ENCODE results near the gene SETDB2. TPM values are rescaled to one million over a fixed set of nuclear protein-coding genes. Genes with fewer than 3 reads are reported as not detected.

The SETDB2 gene
- total RNA-seq, 1 donor, result 16.4 TPM

DNA sequence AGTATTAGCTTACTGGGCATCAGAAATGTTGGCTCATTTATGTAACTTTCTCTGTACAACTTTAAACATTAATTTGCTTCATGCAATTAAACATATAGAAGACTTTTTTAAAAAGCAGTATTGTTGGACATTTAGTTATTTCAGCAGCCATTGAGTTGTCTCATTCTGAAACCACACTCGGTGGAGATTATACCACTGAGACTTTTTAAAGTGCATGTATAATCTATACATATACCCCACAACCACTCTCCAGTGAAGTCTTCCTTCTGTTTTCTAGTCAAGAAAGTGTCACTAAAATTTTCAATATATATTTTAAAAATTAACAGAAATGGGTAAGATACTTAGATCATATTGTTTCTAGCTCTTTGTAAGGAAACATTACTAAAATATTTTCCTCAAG, 15.5 kb downstream of the SETDB2 start:
- TF ChIP-seq, protein P1, sequence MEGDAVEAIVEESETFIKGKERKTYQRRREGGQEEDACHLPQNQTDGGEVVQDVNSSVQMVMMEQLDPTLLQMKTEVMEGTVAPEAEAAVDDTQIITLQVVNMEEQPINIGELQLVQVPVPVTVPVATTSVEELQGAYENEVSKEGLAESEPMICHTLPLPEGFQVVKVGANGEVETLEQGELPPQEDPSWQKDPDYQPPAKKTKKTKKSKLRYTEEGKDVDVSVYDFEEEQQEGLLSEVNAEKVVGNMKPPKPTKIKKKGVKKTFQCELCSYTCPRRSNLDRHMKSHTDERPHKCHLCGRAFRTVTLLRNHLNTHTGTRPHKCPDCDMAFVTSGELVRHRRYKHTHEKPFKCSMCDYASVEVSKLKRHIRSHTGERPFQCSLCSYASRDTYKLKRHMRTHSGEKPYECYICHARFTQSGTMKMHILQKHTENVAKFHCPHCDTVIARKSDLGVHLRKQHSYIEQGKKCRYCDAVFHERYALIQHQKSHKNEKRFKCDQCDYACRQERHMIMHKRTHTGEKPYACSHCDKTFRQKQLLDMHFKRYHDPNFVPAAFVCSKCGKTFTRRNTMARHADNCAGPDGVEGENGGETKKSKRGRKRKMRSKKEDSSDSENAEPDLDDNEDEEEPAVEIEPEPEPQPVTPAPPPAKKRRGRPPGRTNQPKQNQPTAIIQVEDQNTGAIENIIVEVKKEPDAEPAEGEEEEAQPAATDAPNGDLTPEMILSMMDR (IDR thresholded peaks at IDR 0.05; ENCODE audit: insufficient read depth, low read depth, low read length), result no peak
- no peak for DNase-seq (ENCODE audit: low read depth)
- no peak overlapping the region for H3K4me3 ChIP-seq (ENCODE audit: low read depth, low read length)

DNA sequence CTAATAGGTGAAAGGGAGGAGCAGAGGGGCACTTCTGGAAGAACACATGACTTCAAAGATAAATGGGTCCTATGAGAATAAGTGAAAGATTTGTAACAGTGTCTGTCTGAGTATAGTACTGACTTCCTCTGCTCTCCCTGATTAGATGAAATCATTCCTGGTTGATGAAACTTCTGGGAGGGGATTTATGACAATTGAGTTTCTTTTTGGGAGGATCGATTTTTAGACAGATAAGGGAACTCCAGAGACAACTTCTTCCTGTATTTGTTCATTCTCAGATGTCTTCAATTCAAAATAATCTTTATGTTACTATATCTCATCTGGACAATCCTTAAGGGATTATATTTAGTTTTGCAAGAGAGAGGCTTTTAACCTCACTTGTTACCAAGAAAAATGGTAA, 20.0 kb downstream of the SETDB2 start:
- TF ChIP-seq, protein P1 (IDR thresholded peaks at IDR 0.05; ENCODE audit: insufficient read depth, low read depth, low read length), result no peak
- no peak overlapping the region for H3K4me3 ChIP-seq (ENCODE audit: low read depth, low read length)
- DNase-seq (ENCODE audit: low read depth), result peak; percentile 59

- peak; percentile 81 for DNase-seq (ENCODE audit: low read depth)
- no peak overlapping the region for H3K4me3 ChIP-seq (ENCODE audit: low read depth, low read length)
- TF ChIP-seq, protein P1 (IDR thresholded peaks at IDR 0.05; ENCODE audit: insufficient read depth, low read depth, low read length), result no peak
These were observed 20.7 kb downstream of the SETDB2 start for GRCh38 chr13:49464621-49465325.

GRCh38 chr13:49466292-49466838, 22.3 kb downstream of the SETDB2 start:
- H3K4me3 ChIP-seq (ENCODE audit: low read depth, low read length), result no peak overlapping the region
- DNase-seq (ENCODE audit: low read depth), result no peak
- TF ChIP-seq, protein P1 (IDR thresholded peaks at IDR 0.05; ENCODE audit: insufficient read depth, low read depth, low read length), result no peak

GRCh38 chr13:49472186-49472585, 28.1 kb downstream of the SETDB2 start:
- DNase-seq (ENCODE audit: low read depth), result no peak
- no peak overlapping the region for H3K4me3 ChIP-seq (ENCODE audit: low read depth, low read length)
- TF ChIP-seq, protein P1 (IDR thresholded peaks at IDR 0.05; ENCODE audit: insufficient read depth, low read depth, low read length), result no peak

DNA sequence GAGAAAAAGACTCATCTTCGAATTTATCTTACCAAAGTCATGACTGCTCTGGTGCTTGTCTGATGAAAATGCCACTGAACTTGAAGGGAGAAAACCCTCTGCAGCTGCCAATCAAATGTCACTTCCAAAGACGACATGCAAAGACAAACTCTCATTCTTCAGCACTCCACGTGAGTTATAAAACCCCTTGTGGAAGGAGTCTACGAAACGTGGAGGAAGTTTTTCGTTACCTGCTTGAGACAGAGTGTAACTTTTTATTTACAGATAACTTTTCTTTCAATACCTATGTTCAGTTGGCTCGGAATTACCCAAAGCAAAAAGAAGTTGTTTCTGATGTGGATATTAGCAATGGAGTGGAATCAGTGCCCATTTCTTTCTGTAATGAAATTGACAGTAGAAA, 32.5 kb downstream of the SETDB2 start:
- no peak overlapping the region for H3K4me3 ChIP-seq (ENCODE audit: low read depth, low read length)
- no peak for DNase-seq (ENCODE audit: low read depth)
- TF ChIP-seq, protein P1 (IDR thresholded peaks at IDR 0.05; ENCODE audit: insufficient read depth, low read depth, low read length), result no peak
